Measurements from ENCODE around the gene DCDC2C. TPM values are rescaled to one million over a fixed set of nuclear protein-coding genes. Genes with fewer than 3 reads are reported as not detected.

The DCDC2C gene
- polyA plus RNA-seq, 3 donors = not detected

DNA sequence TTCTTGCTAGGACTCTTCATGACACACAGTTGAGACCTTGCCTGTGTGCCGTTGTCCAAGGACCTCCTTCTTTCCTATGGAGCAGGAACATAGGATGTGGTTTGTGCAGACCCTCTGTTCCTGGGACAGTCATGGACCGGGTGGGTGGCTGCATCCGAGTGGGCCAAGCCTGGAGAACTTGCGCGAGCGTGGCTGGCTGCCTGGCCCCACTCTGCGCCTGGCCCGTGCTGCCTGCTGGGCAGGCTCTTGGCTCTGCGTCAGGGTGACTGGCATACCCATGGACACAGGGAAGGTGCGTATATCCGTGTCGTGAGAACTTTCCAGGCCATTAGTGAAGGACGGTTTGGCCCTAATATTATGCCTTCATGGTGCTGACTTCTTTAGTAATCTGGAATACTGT lies 68.2 kb downstream of the DCDC2C start:
- H4K20me1 ChIP-seq (ENCODE audit: insufficient read depth, low read length) = no peaks in the 10 kb centered on the region
- no peaks in the 10 kb centered on the region for H3K36me3 ChIP-seq (replicated peaks in 1 of 2; ENCODE audit: control insufficient read depth in 1 of 2, insufficient read depth in 2 of 2, low read length in 2 of 2)
- H2AFZ ChIP-seq (ENCODE audit: insufficient read depth, low read depth, low read length, poor library complexity, severe bottlenecking) = no peak overlapping the region
- H3K4me3 ChIP-seq (replicated peaks in 1 of 3; ENCODE audit: low read depth in 2 of 3, low read length in 3 of 3) = no peak overlapping the region
- H3K9me3 ChIP-seq (replicated peaks in 1 of 2; ENCODE audit: control insufficient read depth in 1 of 2, insufficient read depth in 1 of 2, low read length in 2 of 2) = no peaks in the 10 kb centered on the region
- H3K9ac ChIP-seq (ENCODE audit: insufficient read depth, low read length, poor library complexity, severe bottlenecking) = no peak overlapping the region
- H3K27ac ChIP-seq (ENCODE audit: low read depth in 1 of 2, low read length in 2 of 2) = no peak overlapping the region
- no peaks in the 10 kb centered on the region for H3K4me1 ChIP-seq (ENCODE audit: control insufficient read depth in 1 of 2, insufficient read depth in 2 of 2, low read length in 2 of 2)
- H3K27me3 Mint-ChIP-seq (ENCODE audit: low read depth in 3 of 3) = peaks cover 2 to 10% (median 5%) of the 10 kb centered on the region in 3 donors
- H3K36me3 Mint-ChIP-seq = no peaks in the 10 kb centered on the region
- intact Hi-C loops (cut with micrococcal nuclease) = no loop called here
- 82% methylated on average over 13 of the region's 13 CpGs for WGBS (ENCODE audit: insufficient coverage)
- no peak overlapping the region for H3K4me3 Mint-ChIP-seq
- H3K4me2 ChIP-seq (replicated peaks; ENCODE audit: extremely low read depth, low read length, poor library complexity, severe bottlenecking) = no peak overlapping the region
- no peaks in the 10 kb centered on the region for H3K27me3 ChIP-seq (ENCODE audit: control insufficient read depth in 2 of 2, insufficient read depth in 2 of 2, low read length in 2 of 2)
- H3K9me3 Mint-ChIP-seq = peaks cover 0 to 6% (median 4%) of the 10 kb centered on the region in 7 donors
- H3K4me1 Mint-ChIP-seq = no peaks in the 10 kb centered on the region
- TF ChIP-seq, protein P1, sequence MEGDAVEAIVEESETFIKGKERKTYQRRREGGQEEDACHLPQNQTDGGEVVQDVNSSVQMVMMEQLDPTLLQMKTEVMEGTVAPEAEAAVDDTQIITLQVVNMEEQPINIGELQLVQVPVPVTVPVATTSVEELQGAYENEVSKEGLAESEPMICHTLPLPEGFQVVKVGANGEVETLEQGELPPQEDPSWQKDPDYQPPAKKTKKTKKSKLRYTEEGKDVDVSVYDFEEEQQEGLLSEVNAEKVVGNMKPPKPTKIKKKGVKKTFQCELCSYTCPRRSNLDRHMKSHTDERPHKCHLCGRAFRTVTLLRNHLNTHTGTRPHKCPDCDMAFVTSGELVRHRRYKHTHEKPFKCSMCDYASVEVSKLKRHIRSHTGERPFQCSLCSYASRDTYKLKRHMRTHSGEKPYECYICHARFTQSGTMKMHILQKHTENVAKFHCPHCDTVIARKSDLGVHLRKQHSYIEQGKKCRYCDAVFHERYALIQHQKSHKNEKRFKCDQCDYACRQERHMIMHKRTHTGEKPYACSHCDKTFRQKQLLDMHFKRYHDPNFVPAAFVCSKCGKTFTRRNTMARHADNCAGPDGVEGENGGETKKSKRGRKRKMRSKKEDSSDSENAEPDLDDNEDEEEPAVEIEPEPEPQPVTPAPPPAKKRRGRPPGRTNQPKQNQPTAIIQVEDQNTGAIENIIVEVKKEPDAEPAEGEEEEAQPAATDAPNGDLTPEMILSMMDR (IDR thresholded peaks at IDR 0.05) = no peak
- no peak overlapping the region for H3K27ac Mint-ChIP-seq
- DNase-seq = no peak
- no peaks in the 10 kb centered on the region for H3K79me2 ChIP-seq (ENCODE audit: insufficient read depth, low read length)

DNA sequence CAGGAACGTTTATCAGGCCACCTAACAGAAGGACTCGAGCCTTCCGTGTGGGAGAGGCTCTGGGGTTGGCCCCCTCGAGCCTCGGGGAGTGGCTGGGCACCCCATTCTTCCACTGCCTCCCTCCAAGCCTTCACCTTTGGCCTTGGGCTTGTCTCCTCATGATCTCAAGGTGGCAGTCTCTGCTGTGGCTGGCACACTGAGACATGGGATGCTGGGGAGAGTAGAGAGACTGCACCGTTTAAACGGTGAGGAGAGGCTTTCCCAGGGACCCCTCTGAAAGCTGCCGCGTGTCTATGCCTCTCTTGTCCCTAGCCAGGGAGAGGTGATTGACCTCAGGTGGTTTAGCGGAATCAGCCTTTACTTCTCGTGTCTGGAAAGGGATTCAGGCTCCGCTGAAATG lies 71.0 kb downstream of the DCDC2C start:
- TF ChIP-seq, protein P1 (IDR thresholded peaks at IDR 0.05) = no peak
- intact Hi-C loops (cut with micrococcal nuclease) = no loop called here
- Histone ChIP-seq H3K27me3 (ENCODE audit: control insufficient read depth in 2 of 2, insufficient read depth in 2 of 2, low read length in 2 of 2) (peaks cover 0 to 4% of the 10 kb centered on the region in 2 donors), H3K4me3 (replicated peaks in 1 of 3; ENCODE audit: low read depth in 2 of 3, low read length in 3 of 3) (no peak overlapping the region), H3K79me2 (ENCODE audit: insufficient read depth, low read length) (no peaks in the 10 kb centered on the region), H3K27ac (ENCODE audit: low read depth in 1 of 2, low read length in 2 of 2) (no peak overlapping the region), H3K4me2 (replicated peaks; ENCODE audit: extremely low read depth, low read length, poor library complexity, severe bottlenecking) (no peak overlapping the region), H4K20me1 (ENCODE audit: insufficient read depth, low read length) (no peaks in the 10 kb centered on the region), H3K9ac (ENCODE audit: insufficient read depth, low read length, poor library complexity, severe bottlenecking) (no peak overlapping the region), H3K9me3 (replicated peaks in 1 of 2; ENCODE audit: control insufficient read depth in 1 of 2, insufficient read depth in 1 of 2, low read length in 2 of 2) (no peaks in the 10 kb centered on the region), H3K4me1 (ENCODE audit: control insufficient read depth in 1 of 2, insufficient read depth in 2 of 2, low read length in 2 of 2) (no peaks in the 10 kb centered on the region), H2AFZ (ENCODE audit: insufficient read depth, low read depth, low read length, poor library complexity, severe bottlenecking) (no peak overlapping the region), H3K36me3 (replicated peaks in 1 of 2; ENCODE audit: control insufficient read depth in 1 of 2, insufficient read depth in 2 of 2, low read length in 2 of 2) (no peaks in the 10 kb centered on the region)
- Mint-ChIP-seq H3K27ac (no peak overlapping the region), H3K36me3 (no peaks in the 10 kb centered on the region), H3K27me3 (ENCODE audit: low read depth in 3 of 3) (peaks cover 10 to 27% (median 13%) of the 10 kb centered on the region in 3 donors), H3K4me3 (no peak overlapping the region), H3K9me3 (peaks cover 0 to 7% (median 4%) of the 10 kb centered on the region in 7 donors), H3K4me1 (no peaks in the 10 kb centered on the region)
- 94% methylated on average over 7 of the region's 12 CpGs for WGBS (ENCODE audit: insufficient coverage)
- no peak for DNase-seq

Data from CD14-positive monocyte (primary cell).